Esophagus squamous epithelium (tissue), 5 donors: ENCODE data around the gene CIB4. TPM values are rescaled to one million over a fixed set of nuclear protein-coding genes. Genes with fewer than 3 reads are reported as not detected.

Experiments used
- DNase-seq: peaks from one replicate; lab custom pipeline; 2025; lab: John Stamatoyannopoulos, UW
- H3K27ac ChIP-seq, 4 donors: fragments of 200-600 bp; sonication (generic); one replicate each; pipeline ENCODE4 v1.5.1; 2016 to 2019; ENCODE audit warnings: mild to moderate bottlenecking in 1 of 4
- H3K27me3 ChIP-seq, 4 donors: fragments of 200-600 bp; sonication (generic); 1 replicate in 3 of 4; 2 replicates in 1 of 4; pipeline versions ENCODE4 v1.5.1 to v1.6.0; 2017 to 2021; ENCODE audit warnings: antibody characterized with exemption in 1 of 4
- H3K36me3 ChIP-seq, 3 donors: fragments of 200-600 bp; sonication (generic); one replicate each; pipeline ENCODE4 v1.5.1; 2016 to 2019
- H3K4me1 ChIP-seq, 3 donors: fragments of 200-600 bp; sonication (generic); one replicate each; pipeline ENCODE4 v1.5.1; 2017 to 2019
- H3K4me3 ChIP-seq, 4 donors: fragments of 200-600 bp; sonication (generic); 1 replicate in 3 of 4; 2 replicates in 1 of 4; pipeline ENCODE4 v1.5.1; 2016 to 2019; ENCODE audit warnings: mild to moderate bottlenecking in 2 of 4, moderate library complexity in 1 of 4
- H3K9me3 ChIP-seq, 3 donors: fragments of 200-600 bp; sonication (generic); one replicate each; pipeline ENCODE4 v1.5.1; 2016 to 2019
- CTCF ChIP-seq, 6 experiments: fragments of 450-650 bp in 4 of 6; fragments of 200-600 bp in 2 of 6; sonication (generic) in 2 of 6; IDR thresholded peaks; one replicate each; pipeline ENCODE4 v1.5.1; 2016 to 2019; ENCODE audit warnings: antibody characterized with exemption in 6 of 6, mild to moderate bottlenecking in 4 of 6, moderate library complexity in 4 of 6
- POLR2A ChIP-seq, 4 donors: fragments of 450-650 bp; IDR thresholded peaks; one replicate each; pipeline ENCODE4 v1.6.1; 2017; ENCODE audit warnings: antibody characterized with exemption in 4 of 4, mild to moderate bottlenecking in 4 of 4, moderate library complexity in 3 of 4
- WGBS, 2 donors: methylation state at CpG; one replicate each; pipeline ENCODE4 v1.1.5; 2018; 5-methylcytosine and 5-hydroxymethylcytosine counted together
- intact Hi-C: fragments of 100-400 bp; cut with DNase I; formaldehyde crosslinking; loops from one replicate; pipeline ENCODE4 v1.15.0; 2022
- total RNA-seq, 4 donors: library from RNA; depleted of rRNA; stranded (reverse); fragments of >200 nt; gene quantifications; one replicate each; pipeline ENCODE4 v1.1.0, GENCODE V29; 2016
- donor health status: DM: yes; HTN: yes; CAD: no.

The CIB4 gene
- total RNA-seq, 4 donors from 2014 or later = 0.57 TPM; not detected in 3

GRCh38 chr2:26537826-26538475 lies 103.2 kb downstream of the CIB4 start:
- intact Hi-C loops = no loop called here
- Histone ChIP-seq H3K36me3 (no peaks in the 10 kb centered on the region), H3K9me3 (no peaks in the 10 kb centered on the region), H3K4me1 (no peaks in the 10 kb centered on the region), H3K27me3 (peaks cover 0 to 15% (median 0%) of the 10 kb centered on the region in 4 donors), H3K4me3 (no peak overlapping the region), H3K27ac (no peak overlapping the region)
- 70 to 86% methylated on average over 5 to 8 of the region's 14 CpGs for WGBS, 2 donors
- TF ChIP-seq CTCF (IDR thresholded peaks at IDR 0.05) (no peak), POLR2A (IDR thresholded peaks at IDR 0.05) (no peak)
- no peak for DNase-seq

GRCh38 chr2:26537069-26537825 lies 103.9 kb downstream of the CIB4 start:
- Histone ChIP-seq H3K27me3 (peaks cover 0 to 12% (median 0%) of the 10 kb centered on the region in 4 donors), H3K4me3 (no peak overlapping the region), H3K36me3 (no peaks in the 10 kb centered on the region), H3K27ac (no peak overlapping the region), H3K9me3 (no peaks in the 10 kb centered on the region), H3K4me1 (no peaks in the 10 kb centered on the region)
- TF ChIP-seq CTCF (IDR thresholded peaks at IDR 0.05) = no peak
- TF ChIP-seq POLR2A (IDR thresholded peaks at IDR 0.05) = no peak
- 76 to 82% methylated on average over 10 to 15 of the region's 17 CpGs for WGBS, 2 donors
- intact Hi-C loops = no loop called here
- no peak for DNase-seq

- TF ChIP-seq POLR2A (IDR thresholded peaks at IDR 0.05) = no peak
- no peak for TF ChIP-seq CTCF (IDR thresholded peaks at IDR 0.05)
- 83 to 88% methylated on average over 15 to 19 of the region's 20 CpGs for WGBS, 2 donors
Measured at GRCh38 chr2:26536371-26537068, 104.6 kb downstream of the CIB4 start.

GRCh38 chr2:26535663-26536275 lies 105.4 kb downstream of the CIB4 start:
- H3K9me3 ChIP-seq = no peaks in the 10 kb centered on the region
- H3K4me3 ChIP-seq = no peak overlapping the region
- DNase-seq = no peak
- intact Hi-C loops = no loop called here
- H3K36me3 ChIP-seq = no peaks in the 10 kb centered on the region
- TF ChIP-seq POLR2A (IDR thresholded peaks at IDR 0.05) (no peak), CTCF (IDR thresholded peaks at IDR 0.05) (no peak)
- no peak overlapping the region for H3K27ac ChIP-seq
- WGBS, 2 donors = 49 to 78% methylated on average over 5 to 7 of the region's 8 CpGs
- peaks cover 0 to 12% (median 0%) of the 10 kb centered on the region in 4 donors for H3K27me3 ChIP-seq
- H3K4me1 ChIP-seq = no peaks in the 10 kb centered on the region

More at GRCh38 chr2:26536371-26537068, 104.6 kb downstream of the CIB4 start:
- Histone ChIP-seq H3K4me1 (no peaks in the 10 kb centered on the region), H3K36me3 (no peaks in the 10 kb centered on the region), H3K4me3 (no peak overlapping the region), H3K27me3 (peaks cover 0 to 12% (median 0%) of the 10 kb centered on the region in 4 donors), H3K9me3 (no peaks in the 10 kb centered on the region), H3K27ac (no peak overlapping the region)
- DNase-seq = no peak
- intact Hi-C loops = no loop called here
